Stomach (tissue), 4 donors: ENCODE measurements around the gene HACL1.

Experiments used
- CTCF ChIP-seq, 7 experiments: fragments of 450-650 bp in 4 of 7; fragments of 200-600 bp in 3 of 7; sonication (generic) in 3 of 7; IDR thresholded peaks; one replicate each; pipeline ENCODE4 v1.5.1; 2016 to 2019; ENCODE audit warnings: antibody characterized with exemption in 7 of 7, control low read depth in 2 of 7, mild to moderate bottlenecking in 1 of 7
- EP300 ChIP-seq: sonication (generic); formaldehyde crosslinking; IDR thresholded peaks from one replicate; pipeline ENCODE4 v1.6.1; 2017; ENCODE audit warnings: antibody characterized with exemption

DNA sequence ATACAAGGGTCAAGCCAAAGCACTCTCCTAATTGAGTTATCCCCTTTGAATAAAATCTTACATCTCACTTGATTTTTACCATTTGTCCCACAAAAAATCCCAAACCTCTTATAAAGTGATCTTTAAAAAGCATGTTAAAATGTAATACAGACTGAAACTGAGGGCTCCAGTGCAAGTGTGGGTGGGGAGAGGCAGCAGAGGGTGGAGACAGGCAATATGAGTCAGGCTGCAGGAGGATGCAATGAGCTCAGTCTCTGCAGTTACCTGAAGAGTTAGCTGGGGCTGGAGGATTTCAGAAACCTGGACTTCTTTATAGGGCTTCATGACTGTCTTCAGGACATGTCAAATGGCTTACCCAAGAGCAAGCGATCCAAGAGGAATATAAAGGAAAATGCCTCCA, 65.6 kb downstream of the HACL1 start:
- no peak for TF ChIP-seq CTCF (IDR thresholded peaks at IDR 0.05)
- TF ChIP-seq EP300, result no peak
